NCI-H2227 (cell line): Measurements from ENCODE around the gene XPNPEP2.

ENCODE experiments used
- DNase-seq: peaks from one replicate; lab custom pipeline; 2025; ENCODE audit not compliant: unreplicated experiment; lab: John Stamatoyannopoulos, UW

Gene XPNPEP2

DNA sequence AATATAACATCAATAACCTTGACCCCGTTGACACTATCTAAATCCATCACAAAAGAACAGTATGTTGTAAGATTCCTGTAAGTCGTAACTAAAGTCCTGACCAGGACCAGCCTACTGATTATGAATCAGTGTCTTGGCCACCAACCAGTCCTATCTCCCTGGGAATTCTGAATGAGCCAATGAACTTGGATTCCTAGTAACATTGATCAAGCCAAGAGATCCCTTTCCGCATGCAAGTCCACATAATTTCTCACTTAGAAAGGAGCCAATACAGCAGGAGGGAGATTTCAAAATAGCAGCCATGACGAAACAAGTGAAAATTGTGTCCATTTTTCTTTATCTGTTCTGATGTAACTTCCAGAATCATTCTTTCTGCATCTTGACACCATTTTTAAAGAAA lies 9.5 kb downstream of the XPNPEP2 start:
- no peak for DNase-seq

DNA sequence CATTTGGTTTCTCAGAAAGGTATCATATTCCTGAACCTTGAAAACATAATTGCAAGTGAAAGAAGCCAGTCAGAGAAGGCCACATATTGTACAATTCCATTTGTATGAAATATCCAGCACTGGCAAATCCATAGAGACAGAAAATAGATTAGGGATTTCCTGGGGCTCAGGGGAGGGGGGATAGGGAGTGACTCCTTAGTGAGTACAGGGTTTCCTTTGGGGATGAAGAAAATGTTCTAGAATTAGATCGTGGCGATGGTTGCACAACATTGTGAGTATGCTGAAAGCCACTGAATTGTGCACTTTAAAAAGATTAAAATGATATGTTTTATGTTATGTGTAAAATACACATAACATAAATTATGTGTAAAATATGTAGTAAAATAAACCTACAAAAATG lies 10.3 kb downstream of the XPNPEP2 start:
- DNase-seq = no peak

DNA sequence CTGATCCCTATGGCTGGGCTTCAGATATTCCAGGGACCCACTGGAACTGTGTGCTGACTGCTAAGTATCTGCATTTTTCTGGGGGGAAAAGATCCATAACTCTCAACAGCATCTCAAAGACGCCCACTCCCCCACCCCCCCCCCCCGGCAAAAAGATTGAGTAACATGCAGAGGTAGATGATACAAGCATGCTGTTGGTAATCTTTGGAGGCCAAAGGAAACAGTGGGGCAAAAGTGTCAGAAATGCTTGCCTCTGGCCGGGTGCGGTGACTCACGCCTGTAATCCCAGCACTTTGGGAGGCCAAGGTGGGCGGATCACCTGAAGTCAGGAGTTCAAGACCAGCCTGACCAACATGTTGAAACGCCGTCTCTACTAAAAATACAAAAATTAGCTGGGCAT lies 12.2 kb downstream of the XPNPEP2 start:
- no peak for DNase-seq

DNA sequence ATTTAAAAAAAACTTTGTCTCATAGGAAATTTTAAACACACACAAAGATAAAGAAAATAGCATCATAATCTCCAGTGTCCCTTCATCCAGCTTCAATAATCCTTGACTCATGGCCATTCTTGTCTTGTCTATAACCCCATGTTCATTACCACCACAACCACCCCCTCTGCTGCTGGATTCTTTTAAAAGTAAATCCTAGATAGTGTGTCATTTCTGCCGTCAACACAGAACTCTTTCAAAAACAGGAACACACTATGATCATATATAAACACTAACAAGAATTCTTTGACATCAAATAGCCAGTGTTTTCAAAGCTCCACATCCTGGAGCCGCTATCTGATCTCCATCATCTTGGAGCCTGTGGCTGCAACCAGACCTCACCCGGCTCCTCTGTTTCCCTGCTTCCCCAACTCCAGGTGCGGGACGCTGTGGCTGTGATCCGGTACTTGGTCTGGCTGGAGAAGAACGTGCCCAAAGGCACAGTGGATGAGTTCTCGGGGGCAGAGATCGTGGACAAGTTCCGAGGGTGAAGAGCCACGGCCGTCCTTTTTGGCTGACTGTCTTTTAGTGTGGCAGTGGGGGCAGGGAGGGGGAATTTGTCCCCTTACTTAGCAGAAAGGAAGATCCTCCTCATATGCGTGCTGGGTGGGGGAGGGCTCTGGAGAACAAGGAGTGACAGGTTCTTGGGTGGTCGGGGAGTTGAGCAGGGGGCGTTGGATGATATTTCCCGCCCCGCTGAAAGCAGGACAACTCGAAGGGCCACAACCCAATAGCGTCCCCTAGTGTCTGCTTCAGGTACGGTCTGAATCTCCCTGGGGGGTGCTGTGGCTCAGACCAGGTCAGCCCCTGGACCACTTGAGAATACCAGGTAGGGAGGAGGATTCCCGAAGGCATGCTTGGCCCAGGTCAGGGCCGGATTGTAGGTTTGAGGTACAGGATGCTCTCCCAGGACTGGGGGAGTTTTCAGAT lies 15.6 kb downstream of the XPNPEP2 start:
- no peak for DNase-seq

DNA sequence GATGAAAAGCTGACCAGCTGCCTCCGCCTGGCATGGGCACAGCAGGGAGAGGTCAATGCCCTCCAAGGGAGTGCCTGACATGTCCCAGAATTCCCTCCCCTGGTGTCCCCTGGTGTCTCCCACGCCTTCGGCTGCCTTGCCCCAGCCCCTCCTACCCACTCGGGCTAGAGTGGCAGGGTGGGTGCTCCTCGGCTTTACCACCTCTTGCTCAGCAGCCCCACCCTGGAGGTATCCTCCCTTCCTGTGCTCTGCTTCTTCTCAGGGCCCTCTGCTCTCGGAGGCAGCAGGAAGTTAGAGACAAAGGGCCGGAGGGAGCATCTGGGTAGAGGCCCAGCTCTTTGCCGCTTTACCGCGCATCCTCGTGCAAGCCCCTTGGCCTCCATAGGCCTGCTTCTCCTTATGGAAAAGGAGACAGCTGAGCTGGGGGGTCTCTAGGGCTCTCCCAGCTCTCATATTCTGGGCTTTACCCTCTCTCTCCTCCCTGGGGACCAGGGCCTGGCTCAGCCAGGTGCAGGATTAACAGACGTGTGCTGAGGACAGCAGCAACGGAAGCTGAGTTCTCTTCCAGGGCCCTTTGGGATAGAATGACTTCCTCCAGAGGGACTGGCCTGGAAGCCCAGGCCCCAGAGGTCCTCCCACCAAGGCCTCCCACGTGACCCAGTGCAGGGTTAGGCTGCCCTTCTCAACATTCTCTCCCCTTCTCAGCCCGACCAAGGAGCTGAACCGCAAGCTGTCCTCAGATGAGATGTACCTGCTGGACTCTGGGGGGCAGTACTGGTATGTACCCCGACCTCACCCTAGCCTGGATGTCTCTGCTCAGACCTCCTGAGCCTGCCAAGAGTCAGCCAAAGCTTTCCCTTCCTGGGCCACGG lies 17.2 kb downstream of the XPNPEP2 start:
- no peak for DNase-seq

DNA sequence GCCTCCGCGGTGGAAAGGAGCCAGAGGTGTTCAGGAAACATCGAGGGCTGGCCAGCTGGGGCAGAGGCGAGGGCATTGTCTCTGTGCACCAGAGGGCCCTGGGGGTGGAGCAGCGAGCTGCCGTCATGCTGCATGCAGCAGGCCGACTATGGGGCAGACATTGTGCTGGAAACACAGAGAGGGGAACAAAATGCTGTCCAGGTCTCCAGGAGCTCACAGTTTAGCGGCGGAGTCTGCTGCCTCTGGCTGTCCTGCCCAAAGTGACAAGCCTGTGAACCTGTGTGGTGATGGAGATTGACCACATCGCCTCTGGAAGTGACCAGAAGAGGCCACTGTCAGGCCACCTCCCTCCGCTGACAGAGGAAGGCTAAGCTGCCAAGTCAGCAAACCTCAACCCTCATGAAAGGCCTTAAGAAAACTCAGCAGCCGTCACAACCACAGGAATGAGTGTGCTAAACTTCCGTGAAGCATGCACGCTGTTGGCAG lies 20.8 kb downstream of the XPNPEP2 start:
- DNase-seq = no peak

DNA sequence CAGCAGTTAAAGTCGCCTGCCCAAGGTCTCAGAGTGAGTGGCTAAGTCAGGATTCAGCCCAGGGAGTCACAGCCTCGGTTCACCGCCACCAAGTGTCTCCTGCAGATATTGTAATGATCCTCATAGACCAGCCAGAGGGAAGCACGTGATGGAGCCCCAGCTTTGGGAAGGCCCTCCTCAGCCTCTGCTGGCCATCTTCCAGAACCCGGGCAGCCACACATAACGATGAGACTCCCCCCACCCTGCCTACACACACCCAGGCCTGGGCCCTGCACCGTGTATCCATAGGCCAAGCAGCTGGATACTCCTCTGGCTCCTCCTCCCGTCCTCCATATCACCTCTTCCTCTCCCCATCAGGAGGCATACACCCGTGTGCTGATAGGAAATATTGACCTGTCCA lies 21.4 kb downstream of the XPNPEP2 start:
- no peak for DNase-seq

DNA sequence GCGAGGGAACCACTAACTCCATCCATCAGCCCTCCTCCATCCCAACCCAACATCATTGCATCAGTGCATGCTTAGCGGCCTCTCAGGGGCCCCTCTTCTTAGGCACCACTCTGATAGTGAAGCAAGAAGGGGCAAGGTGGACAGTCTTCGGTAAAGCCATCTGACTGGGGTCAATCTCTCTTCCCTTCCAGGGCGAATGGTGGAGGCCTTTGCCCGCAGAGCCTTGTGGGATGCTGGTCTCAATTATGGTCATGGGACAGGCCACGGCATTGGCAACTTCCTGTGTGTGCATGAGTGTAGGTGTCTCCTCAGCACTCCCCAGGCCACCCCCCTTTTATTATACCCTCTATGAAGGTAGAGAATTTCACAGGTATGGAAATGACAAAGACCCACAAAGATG lies 22.2 kb downstream of the XPNPEP2 start:
- no peak for DNase-seq

DNA sequence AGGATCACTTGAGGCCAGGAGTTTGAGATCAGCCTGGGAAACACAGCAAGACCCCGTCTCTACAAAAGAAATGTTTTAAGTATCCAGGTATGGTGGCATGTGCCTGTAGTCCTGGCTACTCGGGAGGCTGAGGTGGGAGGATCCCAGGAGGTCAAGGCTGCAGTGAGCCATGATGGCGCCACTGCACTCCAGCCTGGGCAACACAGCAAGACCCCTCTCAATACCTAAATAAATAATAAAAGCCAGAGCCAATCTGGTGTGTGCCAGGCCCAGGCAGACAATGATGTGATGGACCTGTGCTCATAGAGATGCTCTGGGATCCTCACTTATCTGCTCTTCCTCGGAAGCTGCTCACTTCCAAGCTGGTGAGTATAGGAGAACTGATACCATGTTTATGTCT lies 22.8 kb downstream of the XPNPEP2 start:
- no peak for DNase-seq

DNA sequence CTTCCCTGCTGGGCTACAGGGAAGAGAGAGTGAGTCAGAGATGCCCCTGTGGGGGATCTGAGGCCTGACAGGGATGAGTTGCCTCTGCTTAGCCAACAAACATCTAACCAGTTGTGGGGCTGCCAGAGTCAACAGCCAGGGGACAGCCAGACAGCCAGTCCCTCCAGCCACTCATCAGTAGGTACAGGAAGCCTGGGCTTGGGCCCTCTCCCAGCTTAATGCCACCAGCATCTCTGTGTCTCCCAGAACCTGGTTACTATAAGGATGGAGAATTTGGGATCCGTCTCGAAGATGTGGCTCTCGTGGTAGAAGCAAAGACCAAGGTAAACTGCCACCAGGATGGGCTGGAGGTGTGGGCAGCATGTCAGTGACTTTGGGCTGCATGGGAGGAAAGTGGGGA lies 23.7 kb downstream of the XPNPEP2 start:
- DNase-seq = no peak

DNA sequence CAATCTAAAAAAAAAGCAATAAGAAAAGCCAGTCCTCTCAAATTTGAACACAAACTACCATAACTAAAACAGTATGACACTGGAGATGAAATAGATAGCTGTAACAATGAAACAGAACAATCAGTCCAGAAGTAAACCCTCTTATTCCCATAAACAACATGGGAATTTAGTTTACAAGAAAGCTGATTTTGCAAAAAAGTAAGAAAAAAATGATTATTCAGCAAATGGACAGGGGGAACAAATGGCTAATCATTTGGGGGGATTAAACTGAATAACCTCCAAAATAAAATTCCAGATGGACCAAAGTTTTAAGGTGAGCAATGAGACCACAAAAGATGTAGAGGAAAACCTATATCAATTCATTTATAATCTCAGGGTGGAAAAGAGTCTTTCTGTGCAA lies 24.9 kb downstream of the XPNPEP2 start:
- no peak for DNase-seq

DNA sequence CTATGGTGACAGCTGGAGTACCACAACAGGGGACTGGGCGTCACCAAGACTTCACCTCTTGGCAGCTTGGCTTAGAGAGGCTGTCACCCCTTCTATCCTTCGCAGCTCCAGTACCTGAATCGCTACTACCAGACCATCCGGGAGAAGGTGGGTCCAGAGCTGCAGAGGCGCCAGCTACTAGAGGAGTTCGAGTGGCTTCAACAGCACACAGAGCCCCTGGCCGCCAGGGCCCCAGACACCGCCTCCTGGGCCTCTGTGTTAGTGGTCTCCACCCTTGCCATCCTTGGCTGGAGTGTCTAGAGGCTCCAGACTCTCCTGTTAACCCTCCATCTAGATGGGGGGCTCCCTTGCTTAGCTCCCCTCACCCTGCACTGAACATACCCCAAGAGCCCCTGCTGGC lies 29.4 kb downstream of the XPNPEP2 start:
- no peak for DNase-seq

DNA sequence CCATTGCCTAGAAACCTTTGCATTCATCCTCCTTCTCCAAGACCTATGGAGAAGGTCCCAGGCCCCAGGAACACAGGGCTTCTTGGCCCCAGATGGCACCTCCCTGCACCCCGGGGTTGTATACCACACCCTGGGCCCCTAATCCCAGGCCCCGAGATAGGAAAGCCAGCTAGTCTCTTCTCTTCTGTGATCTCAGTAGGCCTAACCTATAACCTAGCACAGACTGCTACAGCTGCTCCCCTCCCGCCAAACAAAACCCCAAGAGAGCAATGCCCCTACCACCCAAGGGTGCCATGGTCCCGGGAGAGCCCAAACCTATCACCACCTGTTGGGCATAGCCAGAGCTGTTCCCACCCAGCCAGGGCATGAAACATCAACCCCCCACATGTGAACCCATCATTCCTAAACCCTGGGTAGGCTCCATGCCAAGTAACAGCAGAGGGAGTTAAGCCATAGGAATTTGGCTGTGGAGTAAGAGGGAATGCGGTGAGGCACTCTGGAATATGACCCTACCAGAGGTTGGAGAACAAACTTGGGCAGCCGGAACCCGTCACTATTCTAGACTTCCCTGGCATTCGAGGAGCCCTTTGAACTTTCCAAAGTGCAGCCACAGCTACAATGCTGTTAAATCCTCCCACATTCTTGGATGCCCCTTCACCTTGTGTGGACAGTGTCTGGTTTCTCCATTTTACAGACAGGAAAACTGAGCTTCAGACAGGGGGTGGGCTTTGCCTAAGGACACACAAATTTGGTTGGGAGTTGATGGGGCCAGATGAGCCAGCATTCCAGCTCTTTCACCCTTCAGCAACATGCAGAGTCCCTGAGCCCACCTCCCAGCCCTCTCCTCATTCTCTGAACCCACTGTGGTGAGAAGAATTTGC lies 30.0 kb downstream of the XPNPEP2 start:
- no peak for DNase-seq

DNA sequence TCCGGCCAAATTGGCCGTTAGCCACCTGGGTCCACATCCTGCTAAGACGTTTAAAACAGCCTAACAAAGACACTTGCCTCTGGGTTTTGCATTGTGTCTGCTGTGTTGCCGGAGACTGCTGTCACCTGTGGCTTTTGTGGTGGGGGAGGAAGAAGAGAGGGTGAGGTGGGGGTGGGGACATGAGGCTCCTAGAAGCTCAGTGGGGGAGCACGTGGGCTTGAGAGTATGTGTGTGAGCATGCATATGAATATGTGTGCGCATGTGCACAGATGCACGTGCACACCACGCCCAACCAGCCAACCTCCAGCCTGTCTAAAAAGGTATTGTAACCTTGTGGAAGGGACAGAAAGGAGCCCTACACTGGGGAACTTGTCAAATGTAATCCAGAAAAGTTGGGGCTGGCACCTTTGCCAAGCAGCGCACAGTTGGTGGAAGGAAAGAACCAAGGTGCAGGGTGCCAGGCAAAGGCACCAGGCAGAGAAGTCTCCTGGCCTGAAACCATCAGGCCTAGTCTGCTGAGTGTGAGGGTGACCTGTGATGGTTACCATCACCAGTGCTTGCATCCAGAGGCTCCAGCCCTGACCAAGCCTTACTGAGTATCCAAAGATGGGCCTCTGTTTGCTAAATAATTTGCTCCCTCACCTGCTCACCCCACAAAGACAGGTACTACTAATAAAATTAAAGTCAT lies 30.8 kb downstream of the XPNPEP2 start:
- no peak for DNase-seq

DNA sequence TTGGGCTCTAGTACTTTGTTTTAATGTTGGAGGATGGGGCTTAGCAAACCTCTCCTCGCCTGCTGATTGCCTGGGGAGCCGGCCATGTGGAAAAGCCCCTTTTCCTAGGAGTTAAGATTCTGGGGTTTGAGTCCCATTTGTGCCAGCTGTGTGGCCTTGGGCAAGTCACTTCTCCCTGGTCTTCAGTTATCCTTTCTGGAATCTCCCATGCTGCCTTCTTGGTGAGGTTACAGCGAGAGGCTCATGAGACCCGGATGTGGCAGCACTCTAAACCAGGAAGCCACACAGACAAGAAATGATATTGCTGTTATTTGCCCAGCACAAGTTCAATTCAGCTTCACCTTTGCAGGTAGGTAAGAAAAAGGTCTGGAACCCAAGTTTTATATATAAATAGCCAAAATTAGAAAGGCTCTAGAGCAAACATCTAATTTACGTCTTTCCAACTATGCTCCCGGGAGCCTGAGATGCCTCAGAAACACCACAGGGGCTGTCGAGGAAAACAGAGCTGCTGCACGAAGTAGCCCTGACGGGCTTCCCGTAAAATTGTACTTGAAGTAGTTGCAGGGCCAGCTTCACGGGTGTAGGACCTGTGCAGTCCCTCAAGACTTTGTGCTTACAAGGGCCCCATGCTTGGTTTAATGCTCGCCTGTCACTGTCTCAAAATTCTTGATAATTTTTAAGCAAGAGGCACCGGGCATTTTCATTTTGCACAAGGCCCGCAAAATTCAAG lies 32.7 kb downstream of the XPNPEP2 start:
- DNase-seq = no peak

DNA sequence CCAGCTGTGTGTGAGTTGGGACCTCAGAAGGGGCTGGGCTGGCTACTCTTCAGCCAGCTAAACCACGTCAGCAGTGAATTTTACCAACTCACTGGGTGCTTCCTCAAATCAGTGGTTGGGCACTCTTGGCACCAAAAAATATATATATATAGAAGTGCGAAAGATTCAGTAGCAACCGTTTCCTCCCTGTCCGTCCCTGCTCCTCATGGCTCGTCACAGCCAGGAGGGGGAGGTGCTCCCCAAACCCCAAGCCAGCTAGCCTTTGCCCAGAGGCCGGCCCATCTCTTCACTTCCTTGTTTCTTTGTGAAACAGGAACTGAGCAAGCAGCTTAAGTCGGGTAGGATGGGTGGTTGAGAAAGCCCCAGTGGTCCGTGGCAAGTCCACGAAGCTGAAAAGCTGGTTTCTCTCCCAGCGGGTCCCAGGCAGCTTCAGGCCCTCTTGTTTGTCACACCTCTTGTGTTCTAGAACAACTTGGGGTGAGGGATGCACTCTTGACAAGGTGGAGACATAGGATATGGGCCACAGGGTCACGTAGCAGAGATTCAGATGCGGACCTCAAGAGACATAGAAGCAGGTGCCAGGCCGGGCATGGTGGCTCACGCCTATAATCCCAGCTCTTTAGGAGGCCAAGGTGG lies 34.1 kb downstream of the XPNPEP2 start:
- no peak for DNase-seq

DNA sequence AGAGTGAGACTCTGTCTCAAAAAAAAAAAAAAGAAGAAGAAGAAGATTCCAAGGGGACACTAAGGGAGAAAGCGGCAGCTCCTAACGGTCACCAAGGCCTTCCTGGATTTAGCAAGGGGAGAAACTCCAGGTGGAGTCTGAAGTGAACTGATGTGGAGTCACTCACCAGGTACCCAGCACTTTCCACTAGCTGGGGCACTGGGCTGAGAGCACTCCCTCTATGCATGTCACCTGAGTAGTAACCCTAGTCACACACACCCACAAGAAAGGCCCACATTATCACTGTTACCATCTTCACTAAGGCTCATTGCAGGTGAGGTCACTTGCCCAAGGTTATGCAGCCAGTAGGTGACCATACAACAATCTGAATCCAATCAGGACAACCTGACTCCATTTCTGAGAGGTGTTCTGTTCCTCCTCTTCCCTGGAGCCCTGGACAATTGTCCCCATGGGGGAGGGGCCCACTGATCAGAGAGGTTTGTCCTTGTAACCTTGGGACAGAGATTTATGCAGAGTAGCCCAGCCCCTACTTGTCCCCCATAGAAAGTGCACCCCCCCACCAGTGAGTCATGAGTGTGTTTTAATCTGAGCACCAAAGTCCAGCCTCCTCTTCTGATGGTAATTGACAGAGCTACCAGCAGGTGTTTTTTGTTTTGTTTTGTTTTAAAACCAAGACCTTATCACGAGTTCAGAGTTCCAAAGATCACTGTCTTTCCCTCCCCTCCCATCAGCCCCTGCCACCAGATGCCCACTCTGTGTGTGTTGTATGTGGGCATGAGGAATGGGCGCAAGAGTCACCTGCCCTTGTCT lies 35.1 kb downstream of the XPNPEP2 start:
- no peak for DNase-seq
